ENCODE data around the gene DCAF7.

DCAF7 gene

DNA sequence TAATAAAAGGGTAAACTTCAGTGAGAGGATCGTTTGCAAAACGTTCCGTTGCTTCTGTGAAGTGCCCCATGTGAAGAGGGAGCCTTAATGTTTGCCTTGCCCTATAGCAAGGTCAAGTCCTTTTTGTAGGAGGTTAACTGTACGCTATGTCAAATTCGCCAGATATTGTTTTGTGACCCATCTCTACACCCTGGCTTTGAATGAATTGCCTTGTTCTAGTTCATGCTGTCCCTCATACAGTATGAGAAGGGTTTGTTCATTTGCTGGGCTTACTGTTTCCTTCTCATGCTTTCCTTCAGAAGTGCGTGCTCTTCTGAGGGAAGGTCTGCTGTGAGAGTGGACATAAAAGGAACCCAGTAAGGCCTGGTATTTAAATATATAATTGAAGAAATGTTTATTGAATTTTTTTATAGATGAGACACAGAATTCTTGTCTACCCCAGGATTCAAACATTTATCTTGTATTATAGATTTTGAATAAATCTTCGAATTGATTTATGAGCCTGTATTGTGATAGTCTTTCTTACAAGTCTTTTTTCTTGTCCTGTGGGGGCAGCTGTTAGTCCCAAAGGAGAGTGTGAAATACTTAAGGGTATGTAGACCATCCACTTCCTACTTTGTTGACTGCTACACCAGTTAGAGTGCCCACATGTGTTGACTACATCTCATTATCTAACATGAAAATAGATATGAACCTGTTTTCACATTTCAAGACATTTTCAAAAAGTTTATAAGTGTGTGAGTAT, 73.7 kb downstream of the DCAF7 start:
- no peak for TF ChIP-seq FOXK2 (IDR thresholded peaks at IDR 0.05)
- TF ChIP-seq SUZ12 (IDR thresholded peaks at IDR 0.05): no peak
- TF ChIP-seq, protein P1, sequence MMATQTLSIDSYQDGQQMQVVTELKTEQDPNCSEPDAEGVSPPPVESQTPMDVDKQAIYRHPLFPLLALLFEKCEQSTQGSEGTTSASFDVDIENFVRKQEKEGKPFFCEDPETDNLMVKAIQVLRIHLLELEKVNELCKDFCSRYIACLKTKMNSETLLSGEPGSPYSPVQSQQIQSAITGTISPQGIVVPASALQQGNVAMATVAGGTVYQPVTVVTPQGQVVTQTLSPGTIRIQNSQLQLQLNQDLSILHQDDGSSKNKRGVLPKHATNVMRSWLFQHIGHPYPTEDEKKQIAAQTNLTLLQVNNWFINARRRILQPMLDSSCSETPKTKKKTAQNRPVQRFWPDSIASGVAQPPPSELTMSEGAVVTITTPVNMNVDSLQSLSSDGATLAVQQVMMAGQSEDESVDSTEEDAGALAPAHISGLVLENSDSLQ (IDR thresholded peaks at IDR 0.05): no peak
- CTCF ChIA-PET: interaction anchor here (0.5 to 2.4 kb wide), 3 partner anchors 12 to 377 kb away, joined by 3 to 12 read pairs (median 4); partner anchors contain the start of gene STRADA
- POLR2A ChIA-PET: interaction anchor here (0.7 to 1.5 kb wide), 3 partner anchors 13 to 149 kb away, joined by 3 to 4 read pairs (median 3); partner anchors contain the start of gene CCDC47
- DNase-seq (ENCODE audit: extremely low spot score): no peak

DNA sequence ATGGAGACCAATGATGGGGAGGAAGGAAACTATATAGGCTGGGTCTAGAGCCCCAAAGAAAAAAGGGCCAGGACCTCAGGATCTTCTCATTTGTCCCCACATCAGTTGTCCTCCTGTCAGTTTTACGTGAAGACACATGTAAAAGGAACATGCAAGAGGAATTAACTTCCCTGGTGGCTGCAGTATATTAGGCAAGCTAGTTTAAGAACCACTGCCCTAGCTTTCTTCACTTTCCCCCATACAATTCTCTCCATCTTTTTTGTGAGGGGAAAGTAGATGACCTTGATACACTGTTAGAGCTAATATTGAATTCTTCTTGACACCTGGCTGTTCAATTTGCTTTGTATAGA, 74.2 kb downstream of the DCAF7 start:
- ChIA-PET CTCF (interaction anchor here (0.6 to 2.4 kb wide), 4 partner anchors 13 to 146 kb away, joined by 3 to 12 read pairs (median 4); partner anchors contain the start of gene STRADA), POLR2A (interaction anchor here (1.5 kb wide), 1 partner anchor 148 kb away, joined by 3 read pairs; the partner anchor contains the start of gene CCDC47)
- no peak for DNase-seq (ENCODE audit: extremely low spot score)
- TF ChIP-seq BHLHE40 (IDR thresholded peaks at IDR 0.05; ENCODE audit: borderline replicate concordance) (no peak), ZNF384 (IDR thresholded peaks at IDR 0.05) (no peak), SP1 (IDR thresholded peaks at IDR 0.05) (no peak), FOXM1 (IDR thresholded peaks at IDR 0.05; ENCODE audit: borderline replicate concordance) (no peak), TARDBP (IDR thresholded peaks at IDR 0.05) (no peak), HDGF (IDR thresholded peaks at IDR 0.05; ENCODE audit: borderline replicate concordance) (no peak), ELF4 (IDR thresholded peaks at IDR 0.05) (no peak), SUZ12 (IDR thresholded peaks at IDR 0.05) (no peak), CTBP1 (IDR thresholded peaks at IDR 0.05; ENCODE audit: borderline replicate concordance) (no peak), FOXK2 (IDR thresholded peaks at IDR 0.05) (no peak), LEF1 (IDR thresholded peaks at IDR 0.05; ENCODE audit: borderline replicate concordance) (no peak), NFRKB (IDR thresholded peaks at IDR 0.05) (no peak), L3MBTL2 (conservative IDR thresholded peaks at IDR 0.05) (no peak), ARNT (IDR thresholded peaks at IDR 0.05) (no peak), FOXA1 (IDR thresholded peaks at IDR 0.05) (no peak)
- TF ChIP-seq, protein P1 (IDR thresholded peaks at IDR 0.05): no peak

DNA sequence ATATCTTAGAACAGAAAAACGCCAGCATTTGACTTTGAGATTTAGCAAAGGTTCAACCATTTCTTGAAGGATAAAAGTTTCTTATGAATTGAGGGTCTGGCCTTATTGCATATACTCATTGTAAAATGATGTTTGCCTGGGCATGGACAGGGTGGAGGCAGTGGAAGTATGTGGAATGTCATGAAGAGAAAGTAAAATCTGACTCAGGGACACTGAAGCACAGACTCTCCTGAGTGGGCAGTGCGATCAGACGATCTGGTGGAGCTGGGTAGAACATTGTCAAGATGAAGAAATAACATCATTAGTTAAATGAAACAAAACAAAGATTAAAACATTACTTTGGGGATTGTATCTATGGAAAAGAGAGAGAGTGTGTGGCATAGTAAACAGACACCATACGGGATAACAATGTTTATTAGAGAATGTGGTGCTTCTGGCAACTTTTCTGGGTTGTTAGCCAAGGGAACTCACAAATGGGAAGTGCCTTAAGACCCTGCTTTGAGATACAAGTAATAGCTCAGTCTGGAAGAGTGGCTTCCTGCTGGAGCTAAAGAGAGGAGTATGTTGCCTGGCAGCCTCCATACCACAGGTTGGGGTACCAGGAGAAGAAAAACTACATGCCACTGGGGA, 76.4 kb downstream of the DCAF7 start:
- DNase-seq (ENCODE audit: extremely low spot score): no peak
- ChIA-PET CTCF (no interaction called here), POLR2A (interaction anchor here (1.1 to 1.2 kb wide), 2 partner anchors 10 to 11 kb away, joined by 3 to 4 read pairs; no protein-coding TSS in a partner anchor)
- TF ChIP-seq FOXM1 (IDR thresholded peaks at IDR 0.05; ENCODE audit: borderline replicate concordance): no peak
- TF ChIP-seq FOXA1 (IDR thresholded peaks at IDR 0.05): no peak
- no peak for TF ChIP-seq NFRKB (IDR thresholded peaks at IDR 0.05)
- no peak for TF ChIP-seq SUZ12 (IDR thresholded peaks at IDR 0.05)

DNA sequence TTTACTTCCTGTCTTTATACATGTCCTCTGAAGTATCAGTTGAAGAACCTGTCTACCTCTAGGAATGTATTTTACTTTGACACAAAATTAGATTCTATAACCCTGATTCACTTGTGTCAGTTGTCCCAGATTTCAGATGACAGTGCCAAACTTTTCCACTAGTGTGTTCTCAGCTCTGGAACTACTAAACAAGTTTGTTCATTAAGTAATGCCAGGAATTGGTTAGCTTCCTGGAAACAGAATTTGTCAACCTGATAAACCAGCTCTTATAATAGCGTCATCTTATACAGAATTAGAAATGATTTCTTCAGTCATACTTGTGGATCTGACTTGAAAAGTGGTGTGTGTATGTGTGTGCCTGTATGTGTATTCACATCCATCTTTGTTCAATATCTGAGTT, 79.3 kb downstream of the DCAF7 start:
- no peak for DNase-seq (ENCODE audit: extremely low spot score)
- ChIA-PET CTCF (interaction anchor here (0.6 kb wide), 1 partner anchor 72 kb away, joined by 3 read pairs; no protein-coding TSS in a partner anchor), POLR2A (interaction anchor here (1.8 kb wide), 1 partner anchor 8 kb away, joined by 4 read pairs; the partner anchor contains the start of gene MAP3K3)
- TF ChIP-seq SP1 (IDR thresholded peaks at IDR 0.05) (no peak), FOXA1 (IDR thresholded peaks at IDR 0.05) (no peak), NFRKB (IDR thresholded peaks at IDR 0.05) (no peak), SUZ12 (IDR thresholded peaks at IDR 0.05) (no peak), ELF4 (IDR thresholded peaks at IDR 0.05) (no peak), L3MBTL2 (conservative IDR thresholded peaks at IDR 0.05) (no peak), LEF1 (IDR thresholded peaks at IDR 0.05; ENCODE audit: borderline replicate concordance) (no peak), BHLHE40 (IDR thresholded peaks at IDR 0.05; ENCODE audit: borderline replicate concordance) (no peak)

DNA sequence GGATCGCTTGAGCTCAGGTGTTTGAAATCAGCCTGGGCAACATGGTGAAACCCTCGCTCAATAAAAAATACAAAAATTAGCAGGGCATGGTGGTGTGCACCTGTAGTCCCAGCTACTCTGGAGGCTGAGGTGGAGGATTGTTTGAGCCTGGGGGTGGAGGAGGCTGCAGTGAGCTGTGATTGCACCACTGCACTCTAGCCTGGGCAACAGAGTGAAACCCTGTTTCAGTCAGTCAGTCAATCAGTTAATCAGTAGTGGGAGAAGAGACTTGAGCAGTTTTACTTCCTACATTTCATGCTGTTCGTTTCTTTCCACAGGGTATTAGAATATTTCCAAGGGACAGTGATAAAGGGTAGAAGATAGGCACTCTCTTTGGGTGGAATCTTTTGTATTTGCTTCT, 80.8 kb downstream of the DCAF7 start:
- ChIA-PET POLR2A (interaction anchor here (0.6 to 1.8 kb wide), 3 partner anchors 9 to 195 kb away, joined by 3 to 4 read pairs (median 4); partner anchors contain the start of gene MAP3K3), CTCF (no interaction called here)
- no peak for DNase-seq (ENCODE audit: extremely low spot score)
- TF ChIP-seq ELF4 (IDR thresholded peaks at IDR 0.05): no peak
- TF ChIP-seq SUZ12 (IDR thresholded peaks at IDR 0.05): no peak
- no peak for TF ChIP-seq BHLHE40 (IDR thresholded peaks at IDR 0.05; ENCODE audit: borderline replicate concordance)
- no peak for TF ChIP-seq TARDBP (IDR thresholded peaks at IDR 0.05)
- TF ChIP-seq ARNT (IDR thresholded peaks at IDR 0.05): no peak

- no peak for TF ChIP-seq BHLHE40 (IDR thresholded peaks at IDR 0.05; ENCODE audit: borderline replicate concordance)
- no peak for TF ChIP-seq L3MBTL2 (conservative IDR thresholded peaks at IDR 0.05)
- no peak for TF ChIP-seq NFRKB (IDR thresholded peaks at IDR 0.05)
- no peak for TF ChIP-seq ARNT (IDR thresholded peaks at IDR 0.05)
- no peak for TF ChIP-seq FOXM1 (IDR thresholded peaks at IDR 0.05; ENCODE audit: borderline replicate concordance)
- no peak for TF ChIP-seq SP1 (IDR thresholded peaks at IDR 0.05)
- no peak for TF ChIP-seq FOXA1 (IDR thresholded peaks at IDR 0.05)
- TF ChIP-seq, protein P1 (IDR thresholded peaks at IDR 0.05): no peak
- no peak for TF ChIP-seq HDGF (IDR thresholded peaks at IDR 0.05; ENCODE audit: borderline replicate concordance)
- TF ChIP-seq SUZ12 (IDR thresholded peaks at IDR 0.05): no peak
- TF ChIP-seq ZNF384 (IDR thresholded peaks at IDR 0.05): no peak
- no peak for TF ChIP-seq CTBP1 (IDR thresholded peaks at IDR 0.05; ENCODE audit: borderline replicate concordance)
- CTCF ChIA-PET: no interaction called here
- no peak for DNase-seq (ENCODE audit: extremely low spot score)
- POLR2A ChIA-PET: no interaction called here
These were observed 81.3 kb downstream of the DCAF7 start for GRCh38 chr17:63631626-63632025.
